Loucy (cell line): Measurements from ENCODE around the gene UNKL.

Experiments used
- H2AFZ ChIP-seq: fragments of 200-600 bp; sonication (generic); 2 replicates; pipeline ENCODE4 v1.6.0; 2016; ENCODE audit warnings: antibody characterized with exemption, mild to moderate bottlenecking, low read length, moderate library complexity
- H3F3A ChIP-seq: fragments of 200-600 bp; 2 replicates; pipeline ENCODE4 v1.6.0; 2016; ENCODE audit warnings: antibody characterized with exemption, low read depth, mild to moderate bottlenecking
- H3K27me3 ChIP-seq: fragments of 200-600 bp; sonication (generic); 2 replicates; pipeline ENCODE4 v1.6.1; 2014; ENCODE audit warnings: low read length, mild to moderate bottlenecking; ENCODE audit not compliant: insufficient read depth, poor library complexity, severe bottlenecking
- H3K36me3 ChIP-seq: fragments of 200-600 bp; sonication (generic); 2 replicates; pipeline ENCODE4 v1.6.1; 2016; ENCODE audit warnings: low read length; ENCODE audit not compliant: insufficient read depth
- H3K4me1 ChIP-seq: fragments of 200-600 bp; sonication (generic); 2 replicates; pipeline ENCODE4 v1.5.1; 2014; ENCODE audit warnings: low read length, mild to moderate bottlenecking; ENCODE audit not compliant: insufficient read depth, poor library complexity, severe bottlenecking
- H3K4me2 ChIP-seq: fragments of 200-600 bp; sonication (generic); 2 replicates; pipeline ENCODE4 v1.6.0; 2014; ENCODE audit warnings: antibody characterized with exemption, low read length, low read depth, mild to moderate bottlenecking; ENCODE audit not compliant: poor library complexity, severe bottlenecking
- H3K4me3 ChIP-seq: fragments of 200-600 bp; sonication (generic); 2 replicates; pipeline ENCODE4 v1.5.1; 2014; ENCODE audit warnings: low read length, mild to moderate bottlenecking, mixed read lengths; ENCODE audit not compliant: poor library complexity, severe bottlenecking
- H3K79me2 ChIP-seq: fragments of 200-600 bp; sonication (generic); 2 replicates; pipeline ENCODE4 v1.6.1; 2014; ENCODE audit warnings: low read length; ENCODE audit not compliant: insufficient read depth
- H3K9ac ChIP-seq: fragments of 200-600 bp; sonication (generic); 2 replicates; pipeline ENCODE4 v1.6.0; 2014; ENCODE audit warnings: mild to moderate bottlenecking, low read depth, low read length, moderate library complexity; ENCODE audit not compliant: poor library complexity, severe bottlenecking
- H3K9me2 ChIP-seq: fragments of 200-600 bp; sonication (generic); replicated peaks from 2 replicates; pipeline ENCODE4 v1.6.1; 2016; ENCODE audit warnings: low read depth, low read length, mixed read lengths
- H3K9me3 ChIP-seq: fragments of 200-600 bp; sonication (generic); 2 replicates; pipeline ENCODE4 v1.6.1; 2014; ENCODE audit warnings: mild to moderate bottlenecking, antibody characterized with exemption, low read length, low read depth; ENCODE audit not compliant: insufficient read depth
- H4K20me1 ChIP-seq: fragments of 200-600 bp; sonication (generic); 2 replicates; pipeline ENCODE4 v1.6.0; 2014; ENCODE audit warnings: antibody characterized with exemption, low read length, mild to moderate bottlenecking; ENCODE audit not compliant: insufficient read depth, poor library complexity, severe bottlenecking
- CTCF ChIP-seq: fragments of 200-600 bp; sonication (generic); conservative IDR thresholded peaks from 2 replicates; pipeline ENCODE4 v1.5.1; 2014; ENCODE audit warnings: mild to moderate bottlenecking, antibody characterized with exemption, low read length
- EZH2phosphoT487 ChIP-seq: fragments of 200-600 bp; IDR thresholded peaks from 2 replicates; pipeline ENCODE4 v1.6.1; 2018; ENCODE audit warnings: antibody characterized with exemption, mild to moderate bottlenecking, moderate library complexity, borderline replicate concordance

The UNKL gene

GRCh38 chr16:1413684-1414531 is 596 bp downstream of the UNKL start:
- Histone ChIP-seq H3K9ac (peak overlapping the region; percentile 74), H3K4me2 (peak overlapping the region; percentile 65), H4K20me1 (no peaks in the 10 kb centered on the region), H2AFZ (no peak overlapping the region; the same call in 1 of the 2 replicates), H3K36me3 (no peaks in the 10 kb centered on the region), H3K79me2 (peaks cover 2% of the 10 kb centered on the region; the same call in 1 of the 2 replicates), H3F3A (no peaks in the 10 kb centered on the region), H3K4me3 (peak overlapping the region; percentile 77), H3K9me2 (no peaks in the 10 kb centered on the region), H3K27me3 (no peaks in the 10 kb centered on the region), H3K4me1 (no peaks in the 10 kb centered on the region), H3K9me3 (no peaks in the 10 kb centered on the region)
- TF ChIP-seq EZH2phosphoT487 (no peak), CTCF (peak; percentile 48)

DNA sequence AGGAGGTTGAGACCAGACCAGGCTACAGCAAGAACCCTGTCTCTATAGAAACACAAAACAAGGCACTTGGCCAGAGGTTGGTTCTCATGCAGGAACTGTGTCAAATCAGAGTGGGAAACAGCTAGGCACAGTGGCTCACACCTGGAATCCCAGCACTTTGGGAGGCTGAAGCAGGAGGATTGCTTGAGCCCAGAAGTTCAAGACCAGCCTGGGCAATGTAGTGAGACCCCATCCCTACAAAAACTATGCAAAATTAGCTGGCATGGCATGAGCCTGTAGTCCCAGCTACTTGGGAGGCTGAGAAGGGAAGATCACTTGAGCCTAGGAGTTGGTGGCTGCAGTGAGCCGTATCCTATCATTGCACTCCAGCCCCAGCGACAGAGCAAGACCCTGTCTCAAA is 1.7 kb downstream of the UNKL start:
- Histone ChIP-seq H3K4me2 (no peak overlapping the region), H2AFZ (no peak overlapping the region), H3F3A (no peaks in the 10 kb centered on the region), H3K4me1 (no peaks in the 10 kb centered on the region), H4K20me1 (peaks cover under 1% of the 10 kb centered on the region), H3K9me3 (no peaks in the 10 kb centered on the region), H3K36me3 (no peaks in the 10 kb centered on the region), H3K4me3 (no peak overlapping the region), H3K27me3 (no peaks in the 10 kb centered on the region), H3K79me2 (peaks cover 3% of the 10 kb centered on the region; the same call in 1 of the 2 replicates), H3K9ac (no peak overlapping the region), H3K9me2 (no peaks in the 10 kb centered on the region)
- TF ChIP-seq CTCF (no peak), EZH2phosphoT487 (no peak)

DNA sequence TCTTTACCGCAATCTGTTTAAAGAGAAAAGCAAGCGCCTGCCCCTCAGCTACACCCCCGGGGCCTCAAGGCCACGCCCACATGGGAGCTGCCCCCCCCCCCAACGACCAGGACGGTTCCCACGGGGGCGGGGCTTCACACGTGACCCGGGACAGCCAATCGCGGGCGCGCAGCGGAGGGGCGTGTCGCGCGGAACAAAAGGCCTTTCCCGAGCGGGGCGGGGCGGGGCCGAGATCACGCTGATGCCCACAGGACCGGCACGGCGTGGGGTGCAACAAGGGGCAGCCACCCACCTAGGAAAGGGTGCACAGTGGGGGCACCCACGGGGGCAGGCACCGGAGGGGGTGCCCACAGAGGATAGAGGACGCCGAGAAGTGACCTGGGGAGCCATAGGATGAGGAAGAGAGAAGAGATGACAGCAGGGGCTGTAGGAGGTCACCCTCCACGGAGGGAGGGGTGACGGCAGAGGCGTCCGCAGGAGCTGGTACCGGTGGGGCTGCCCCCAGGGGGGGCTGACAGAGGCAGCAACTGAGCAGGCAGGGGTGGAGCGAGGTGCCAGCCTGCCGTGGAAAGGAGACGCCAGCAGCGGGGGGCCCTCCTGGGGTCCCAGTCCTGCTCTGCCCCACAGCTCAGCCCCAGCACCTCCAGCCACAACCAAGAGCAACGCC is 6.2 kb downstream of the UNKL start:
- H2AFZ ChIP-seq, result peak overlapping the region; percentile 78; the same call in 1 of the 2 replicates
- H3K9ac ChIP-seq, result peak overlapping the region; percentile 52
- peaks cover 3% of the 10 kb centered on the region; the same call in 1 of the 2 replicates for H3K79me2 ChIP-seq
- no peaks in the 10 kb centered on the region for H3K36me3 ChIP-seq
- peak overlapping the region; percentile 79 for H3K4me3 ChIP-seq
- peak overlapping the region; percentile 70 for H3K4me2 ChIP-seq
- H3K9me2 ChIP-seq, result no peaks in the 10 kb centered on the region
- no peaks in the 10 kb centered on the region for H3K9me3 ChIP-seq
- H3F3A ChIP-seq, result no peaks in the 10 kb centered on the region
- no peaks in the 10 kb centered on the region for H3K27me3 ChIP-seq
- TF ChIP-seq CTCF (no peak), EZH2phosphoT487 (no peak)
- H3K4me1 ChIP-seq, result no peaks in the 10 kb centered on the region
- H4K20me1 ChIP-seq, result peaks cover 3% of the 10 kb centered on the region
